Stimulated activated CD4-positive, alpha-beta T cell treated with anti-CD3 and anti-CD28 coated beads, TNF-alpha, amount 100 ng/mL, for 48 hours (primary cell): ENCODE measurements around the gene HSPB3.
"Not testable (repeated sequence)": the region's sequence is repeated elsewhere in the genome, so short reads cannot be mapped to it uniquely, and the experiment has no call there.

Experiments used
- DNase-seq, 3 donors: peaks; one replicate each; pipeline ENCODE4 v3.0.0-alpha.2; 2020; ENCODE audit warnings: low read depth in 3 of 3

HSPB3 gene

DNA sequence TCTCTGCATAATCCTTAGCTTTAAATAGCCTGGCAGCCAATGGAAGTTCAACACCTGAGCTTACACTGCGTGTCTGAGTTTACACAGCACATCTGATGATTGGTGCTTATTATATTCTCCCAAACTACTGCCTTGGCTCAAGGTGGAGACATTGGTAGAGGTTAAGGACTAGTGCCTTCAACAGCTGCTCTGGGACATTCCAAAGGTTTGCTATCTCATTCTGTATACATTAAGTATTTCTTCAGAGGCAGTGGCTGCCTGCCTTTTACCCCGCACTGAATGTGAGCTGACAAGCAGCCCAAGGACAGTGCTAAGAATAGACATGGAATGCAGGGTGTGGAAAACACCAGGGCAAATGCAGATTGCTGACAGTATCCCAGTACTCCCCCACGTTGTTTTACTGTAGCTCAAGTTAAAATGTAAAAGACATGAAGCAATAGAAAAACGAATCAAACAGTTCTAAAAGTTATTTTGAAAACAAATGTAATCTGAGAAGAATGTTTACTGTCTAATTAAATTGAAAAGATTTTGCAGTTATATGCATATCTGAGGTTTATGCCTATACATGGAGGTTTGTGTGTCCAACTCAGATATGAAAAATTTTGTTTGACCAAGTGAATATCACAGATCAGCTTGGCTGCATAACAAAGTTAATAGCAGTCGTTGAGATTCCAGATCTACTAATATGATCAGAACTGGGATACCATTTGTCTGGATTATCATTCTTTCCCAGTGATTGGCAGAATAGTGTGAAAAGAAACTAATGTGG is 1.8 kb downstream of the HSPB3 start:
- no peak for DNase-seq

DNA sequence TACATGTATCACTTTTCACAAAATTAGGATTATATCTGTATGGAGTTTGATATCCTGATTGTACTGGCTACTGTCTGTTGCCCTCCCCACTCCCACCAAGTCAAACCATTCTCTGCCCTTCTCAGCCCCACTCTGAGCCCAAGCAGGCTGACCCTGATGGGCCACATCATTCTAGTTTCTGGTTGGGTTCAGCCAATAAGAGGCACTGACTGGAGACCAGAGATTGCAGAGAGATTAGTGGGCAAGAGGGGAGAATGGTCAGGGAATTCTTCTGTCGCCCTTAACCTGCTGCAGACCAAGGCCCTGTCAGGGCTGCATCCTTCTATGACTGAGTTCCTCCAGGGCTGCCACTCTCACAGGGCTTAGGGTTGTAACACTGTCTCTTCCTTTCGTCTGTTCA is 2.7 kb downstream of the HSPB3 start:
- DNase-seq: no peak

GRCh38 chr5:54460181-54460919 is 4.9 kb downstream of the HSPB3 start:
- no peak for DNase-seq

DNA sequence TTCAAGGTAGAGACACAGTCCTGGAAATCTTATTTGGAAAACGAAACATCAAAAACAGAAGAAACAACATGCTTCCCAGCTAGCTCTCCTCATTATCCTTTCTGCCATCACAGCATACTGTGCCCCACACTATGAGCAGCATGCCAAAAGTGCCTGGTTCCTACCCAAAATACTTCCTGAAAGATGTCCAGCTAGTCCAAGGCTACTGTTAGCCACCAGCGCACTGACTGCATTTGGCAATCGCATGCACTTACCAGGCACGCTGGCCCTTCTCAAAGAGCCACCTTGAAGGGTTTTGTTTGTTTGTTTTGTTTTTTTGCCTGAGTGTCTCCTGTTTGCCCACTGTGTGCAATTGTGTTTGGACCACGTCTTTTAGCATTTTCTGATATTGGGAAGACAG is 6.8 kb downstream of the HSPB3 start:
- no peak for DNase-seq

GRCh38 chr5:54463713-54464112 is 8.2 kb downstream of the HSPB3 start:
- no peak for DNase-seq

DNA sequence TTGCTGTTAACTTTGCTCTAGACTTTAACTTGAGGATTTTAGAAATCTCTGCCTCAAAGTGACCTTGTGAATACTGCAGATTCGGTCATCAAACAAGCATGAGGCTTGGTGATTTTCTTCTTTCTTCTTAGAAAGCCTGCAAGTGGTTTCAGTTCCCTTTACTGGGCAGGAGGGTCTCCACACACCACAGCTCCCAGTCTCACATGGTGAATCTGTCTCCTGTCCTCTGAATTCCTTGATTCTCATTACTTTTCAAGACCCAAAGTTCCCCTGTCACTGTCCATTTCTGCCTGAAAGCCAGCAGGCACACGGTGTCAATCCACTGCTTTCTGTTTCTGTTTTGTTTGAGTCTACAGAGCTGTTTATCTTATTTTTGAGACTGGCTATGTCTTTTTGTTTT is 14.1 kb downstream of the HSPB3 start:
- DNase-seq: no peak

- no peak for DNase-seq
Measured at GRCh38 chr5:54470128-54470527, 14.6 kb downstream of the HSPB3 start.

- no peak for DNase-seq
Measured at GRCh38 chr5:54470677-54471076, 15.2 kb downstream of the HSPB3 start.

GRCh38 chr5:54471398-54471797 is 15.9 kb downstream of the HSPB3 start:
- no peak for DNase-seq

DNA sequence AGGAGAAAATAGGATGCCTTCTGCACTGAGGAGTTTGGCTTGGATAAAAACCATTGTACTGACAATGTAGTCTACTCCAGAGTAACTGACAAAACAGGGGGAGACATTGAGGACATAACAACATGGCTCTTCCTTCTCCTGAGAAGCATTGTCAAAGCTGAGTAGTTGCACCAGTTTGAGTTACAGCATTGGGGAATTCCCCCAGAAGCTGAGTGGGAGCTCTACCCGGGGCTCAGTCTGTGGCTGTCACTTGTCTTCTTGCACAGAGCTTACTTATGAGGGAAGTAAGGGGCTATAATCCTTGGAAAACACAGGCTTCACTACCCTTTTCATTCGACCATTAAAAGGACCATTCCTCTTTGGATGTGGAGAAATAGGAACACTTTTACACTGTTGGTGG is 21.2 kb downstream of the HSPB3 start:
- DNase-seq: no peak

DNA sequence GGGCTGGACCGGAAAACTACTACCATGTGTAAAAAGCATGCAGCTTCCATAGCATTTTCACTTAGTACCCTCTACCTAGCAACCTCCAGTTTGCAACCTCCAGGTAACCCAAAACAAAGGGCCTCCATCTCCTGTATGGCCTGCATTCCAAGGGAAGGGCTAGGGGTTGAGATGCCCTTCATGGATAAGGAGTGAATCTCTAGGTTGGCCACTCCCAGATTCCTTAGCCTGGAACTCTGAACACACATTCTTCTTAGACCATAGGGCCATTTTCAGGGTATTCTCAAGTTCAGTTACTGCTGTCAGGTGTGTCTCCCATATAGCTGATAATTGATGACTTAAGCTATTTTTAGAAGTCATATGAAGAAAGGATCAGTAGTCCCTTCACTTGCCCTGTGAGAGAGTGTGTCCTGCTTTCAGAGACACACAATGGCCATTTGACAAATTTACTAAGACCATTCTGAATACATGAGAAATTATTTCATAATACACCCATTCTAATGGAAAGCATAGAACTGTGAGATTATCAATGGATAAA is 22.5 kb downstream of the HSPB3 start:
- no peak for DNase-seq

GRCh38 chr5:54480296-54480695 is 24.8 kb downstream of the HSPB3 start:
- no peak for DNase-seq

GRCh38 chr5:54484219-54484894 is 28.9 kb downstream of the HSPB3 start:
- DNase-seq: no peak

DNA sequence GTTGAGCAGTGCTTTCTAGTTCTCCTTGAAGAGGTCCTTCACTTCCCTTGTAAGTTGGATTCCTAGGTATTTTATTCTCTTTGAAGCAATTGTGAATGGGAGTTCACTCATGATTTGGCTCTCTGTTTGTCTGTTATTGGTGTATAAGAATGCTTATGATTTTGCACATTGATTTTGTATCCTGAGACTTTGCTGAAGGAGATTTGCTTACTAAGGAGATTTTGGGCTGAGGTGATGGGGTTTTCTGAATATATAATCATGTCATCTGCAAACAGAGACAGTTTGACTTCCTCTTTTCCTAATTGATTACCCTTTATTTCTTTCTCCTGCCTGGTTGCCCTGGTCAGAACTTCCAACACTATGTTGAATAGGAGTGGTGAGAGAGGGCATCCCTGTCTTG is 30.2 kb downstream of the HSPB3 start:
- DNase-seq: not testable (repeated sequence)

DNA sequence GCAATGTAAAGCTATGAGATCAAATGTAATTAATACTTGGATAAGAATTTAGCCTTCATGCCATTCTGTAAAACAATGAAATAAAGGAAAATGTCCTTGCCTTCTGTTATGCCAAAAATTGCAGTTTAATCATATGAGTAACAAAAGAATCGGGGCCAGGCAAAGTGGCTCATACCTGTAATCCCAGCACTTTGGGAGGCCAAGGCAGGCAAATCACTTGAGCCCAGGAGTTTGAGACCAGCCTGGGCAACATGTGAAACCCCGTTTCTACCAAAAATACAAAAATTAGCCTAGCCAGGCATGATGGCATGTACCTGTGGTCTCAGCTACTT is 34.1 kb downstream of the HSPB3 start:
- DNase-seq: not testable (repeated sequence)

GRCh38 chr5:54491326-54491725 is 35.8 kb downstream of the HSPB3 start:
- no peak for DNase-seq

- no peak for DNase-seq
Measured at GRCh38 chr5:54492178-54492577, 36.7 kb downstream of the HSPB3 start.

DNA sequence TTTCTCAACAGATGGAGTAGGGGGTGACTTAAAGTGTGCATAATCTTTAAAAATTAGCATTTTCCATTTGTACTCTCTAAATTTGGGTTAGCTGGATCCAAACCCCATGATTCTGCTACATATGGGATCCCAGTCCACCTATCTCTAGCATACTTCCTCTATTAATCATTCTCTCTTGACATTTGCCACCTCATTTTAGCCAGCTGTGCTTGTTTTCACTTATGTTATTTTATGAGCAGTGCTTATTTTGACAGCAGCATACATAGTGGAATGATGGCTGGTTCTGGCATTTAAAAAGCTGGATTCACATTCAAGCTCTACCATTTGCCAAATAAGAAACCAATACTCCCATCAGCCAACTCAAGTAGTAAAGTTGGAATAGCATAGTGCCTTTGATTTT is 39.5 kb downstream of the HSPB3 start:
- DNase-seq: no peak
